ENCODE measurements around the gene PDXK. TPM values are rescaled to one million over a fixed set of nuclear protein-coding genes. Genes with fewer than 3 reads are reported as not detected.

PDXK gene
- total and polyA plus RNA-seq, 9 of the 15 experiments (the other 6 are each of a cell fraction or from before 2014, with no cell fraction given), result 5.6 to 162 (median 76.5) TPM

- no peak for TF ChIP-seq ZNF318 (IDR thresholded peaks at IDR 0.05; ENCODE audit: borderline replicate concordance in 1 of 2, low read depth in 1 of 2)
- no peak for TF ChIP-seq NCOA4 (IDR thresholded peaks at IDR 0.05; ENCODE audit: partially characterized antibody)
- no peak for TF ChIP-seq ZNF347 (CRISPR knock-in tag; IDR thresholded peaks at IDR 0.05; ENCODE audit: low read depth)
- no peak for TF ChIP-seq HNRNPL (IDR thresholded peaks at IDR 0.05; ENCODE audit: low read depth, low read length)
- TF ChIP-seq FOXP4 (CRISPR knock-in tag; IDR thresholded peaks at IDR 0.05; ENCODE audit: borderline replicate concordance), result no peak
- TF ChIP-seq BACH1 (tag; IDR thresholded peaks at IDR 0.05), result no peak
- no peak for TF ChIP-seq DDX20 (tag; IDR thresholded peaks at IDR 0.05; ENCODE audit: low read depth)
- no peak for TF ChIP-seq ZBTB17 (CRISPR knock-in tag; IDR thresholded peaks at IDR 0.05)
- TF ChIP-seq ZBTB26 (CRISPR knock-in tag; IDR thresholded peaks at IDR 0.05), result no peak
- no peak for TF ChIP-seq RBM39 (optimal IDR thresholded peaks at IDR 0.05; ENCODE audit: low read depth, low read length)
Observed at GRCh38 chr21:43708745-43709381, 10.1 kb upstream of the PDXK start (continued).

Data from K562 (cell line).